ENCODE data around the gene POLR2A.

POLR2A gene

DNA sequence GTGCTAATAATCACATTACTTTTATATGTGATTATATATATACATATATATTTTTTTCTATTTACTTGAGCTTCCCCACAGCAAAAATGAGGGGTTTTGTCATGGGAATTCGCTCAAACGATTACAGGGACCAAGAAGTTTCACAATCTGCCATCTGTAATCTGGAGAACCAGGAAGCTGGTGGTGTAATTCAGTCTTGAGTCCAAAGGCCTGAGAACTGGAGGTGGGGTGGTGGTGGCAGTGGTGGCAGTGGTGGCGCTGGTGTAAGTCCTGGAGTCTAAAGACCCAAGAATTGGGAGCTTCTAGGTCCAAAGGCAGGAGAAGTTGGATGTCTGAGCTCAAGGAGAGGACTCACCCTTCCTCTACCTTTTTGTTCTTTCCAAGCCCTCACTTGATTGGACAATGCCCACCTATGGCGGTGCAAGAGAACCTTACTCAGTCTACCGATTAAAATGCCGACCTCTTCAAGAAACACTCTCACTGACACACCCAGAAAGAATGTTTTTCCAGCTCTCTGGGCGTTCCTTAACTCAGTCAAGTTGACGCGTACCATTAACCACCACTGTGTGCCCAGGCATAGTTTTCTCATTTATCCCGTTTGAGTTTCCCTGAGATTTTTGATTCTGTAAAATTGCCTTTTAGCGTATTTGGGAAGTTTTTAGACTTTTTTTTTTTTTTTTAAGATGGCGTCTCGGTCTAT lies 31.9 kb downstream of the POLR2A start:
- Histone ChIP-seq H3K4me1 (ENCODE audit: control insufficient read depth, insufficient read depth, low read length) (no peaks in the 10 kb centered on the region), H3K9me3 (ENCODE audit: control insufficient read depth, insufficient read depth, low read depth, low read length) (no peaks in the 10 kb centered on the region), H3K36me3 (ENCODE audit: control insufficient read depth in 2 of 2, insufficient read depth in 1 of 2, low read length in 2 of 2) (peaks cover 34 to 43% of the 10 kb centered on the region in 2 experiments; a peak in 2 of 3 replicates), H3K4me3 (ENCODE audit: low read depth, low read length) (no peak overlapping the region), H3K27ac (ENCODE audit: extremely low read depth, low read depth, low read length) (no peak overlapping the region)
- TF ChIP-seq, protein P1, sequence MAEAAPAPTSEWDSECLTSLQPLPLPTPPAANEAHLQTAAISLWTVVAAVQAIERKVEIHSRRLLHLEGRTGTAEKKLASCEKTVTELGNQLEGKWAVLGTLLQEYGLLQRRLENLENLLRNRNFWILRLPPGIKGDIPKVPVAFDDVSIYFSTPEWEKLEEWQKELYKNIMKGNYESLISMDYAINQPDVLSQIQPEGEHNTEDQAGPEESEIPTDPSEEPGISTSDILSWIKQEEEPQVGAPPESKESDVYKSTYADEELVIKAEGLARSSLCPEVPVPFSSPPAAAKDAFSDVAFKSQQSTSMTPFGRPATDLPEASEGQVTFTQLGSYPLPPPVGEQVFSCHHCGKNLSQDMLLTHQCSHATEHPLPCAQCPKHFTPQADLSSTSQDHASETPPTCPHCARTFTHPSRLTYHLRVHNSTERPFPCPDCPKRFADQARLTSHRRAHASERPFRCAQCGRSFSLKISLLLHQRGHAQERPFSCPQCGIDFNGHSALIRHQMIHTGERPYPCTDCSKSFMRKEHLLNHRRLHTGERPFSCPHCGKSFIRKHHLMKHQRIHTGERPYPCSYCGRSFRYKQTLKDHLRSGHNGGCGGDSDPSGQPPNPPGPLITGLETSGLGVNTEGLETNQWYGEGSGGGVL (tag by site-specific recombination; IDR thresholded peaks at IDR 0.05): no peak
- no peak for TF ChIP-seq ZNF561 (tag by site-specific recombination; IDR thresholded peaks at IDR 0.05; ENCODE audit: borderline replicate concordance)
- TF ChIP-seq, protein P2, sequence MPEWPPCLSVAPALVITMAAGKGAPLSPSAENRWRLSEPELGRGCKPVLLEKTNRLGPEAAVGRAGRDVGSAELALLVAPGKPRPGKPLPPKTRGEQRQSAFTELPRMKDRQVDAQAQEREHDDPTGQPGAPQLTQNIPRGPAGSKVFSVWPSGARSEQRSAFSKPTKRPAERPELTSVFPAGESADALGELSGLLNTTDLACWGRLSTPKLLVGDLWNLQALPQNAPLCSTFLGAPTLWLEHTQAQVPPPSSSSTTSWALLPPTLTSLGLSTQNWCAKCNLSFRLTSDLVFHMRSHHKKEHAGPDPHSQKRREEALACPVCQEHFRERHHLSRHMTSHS (tag by site-specific recombination; IDR thresholded peaks at IDR 0.05): no peak
- ChIA-PET CTCF (interaction anchor here (0.6 to 4.9 kb wide), 18 partner anchors 10 to 443 kb away, joined by 3 to 112 read pairs (median 9); partner anchors contain the start of genes SENP3, SOX15, TMEM95 and TNFSF13), POLR2A (interaction anchor here (0.8 to 2.1 kb wide), 4 partner anchors 41 to 79 kb away, joined by 3 to 7 read pairs (median 5); partner anchors contain the start of gene MPDU1)

DNA sequence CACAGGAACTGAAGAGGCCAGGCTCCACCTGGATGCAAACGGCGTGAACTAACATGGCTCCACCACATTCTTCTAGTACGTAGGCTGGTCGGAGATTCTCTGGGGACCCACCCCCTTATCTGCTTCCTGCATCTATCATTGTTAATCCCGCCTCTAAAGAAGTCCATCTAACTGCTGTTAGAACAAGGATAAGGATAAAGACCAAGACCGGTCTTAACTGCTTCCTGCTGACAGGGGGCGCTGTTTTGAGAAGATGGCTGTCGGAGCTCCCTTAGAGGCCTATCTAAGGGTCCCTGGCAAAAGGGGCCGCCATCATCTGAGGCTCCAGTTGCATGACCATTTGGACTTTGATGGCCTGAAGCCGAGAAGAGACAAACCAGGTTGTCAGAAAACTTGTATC lies 38.9 kb downstream of the POLR2A start:
- POLR2A ChIA-PET: no interaction called here
- Histone ChIP-seq H3K4me3 (ENCODE audit: low read depth, low read length) (no peak overlapping the region), H3K27ac (ENCODE audit: extremely low read depth, low read depth, low read length) (no peak overlapping the region), H3K9me3 (ENCODE audit: control insufficient read depth, insufficient read depth, low read depth, low read length) (no peaks in the 10 kb centered on the region), H3K4me1 (ENCODE audit: control insufficient read depth, insufficient read depth, low read length) (no peaks in the 10 kb centered on the region), H3K36me3 (ENCODE audit: control insufficient read depth in 2 of 2, insufficient read depth in 1 of 2, low read length in 2 of 2) (no peaks in the 10 kb centered on the region)
- CTCF ChIA-PET: interaction anchor here (0.6 to 3.4 kb wide), 10 partner anchors 9 to 167 kb away, joined by 3 to 19 read pairs (median 4); partner anchors contain the start of gene SENP3
- TF ChIP-seq ZBTB17 (tag by site-specific recombination; IDR thresholded peaks at IDR 0.05): no peak
- TF ChIP-seq ZNF555 (tag by site-specific recombination; conservative IDR thresholded peaks at IDR 0.05): no peak
- TF ChIP-seq KLF1 (tag by site-specific recombination; IDR thresholded peaks at IDR 0.05): no peak
- TF ChIP-seq OSR2 (tag by site-specific recombination; IDR thresholded peaks at IDR 0.05): no peak

DNA sequence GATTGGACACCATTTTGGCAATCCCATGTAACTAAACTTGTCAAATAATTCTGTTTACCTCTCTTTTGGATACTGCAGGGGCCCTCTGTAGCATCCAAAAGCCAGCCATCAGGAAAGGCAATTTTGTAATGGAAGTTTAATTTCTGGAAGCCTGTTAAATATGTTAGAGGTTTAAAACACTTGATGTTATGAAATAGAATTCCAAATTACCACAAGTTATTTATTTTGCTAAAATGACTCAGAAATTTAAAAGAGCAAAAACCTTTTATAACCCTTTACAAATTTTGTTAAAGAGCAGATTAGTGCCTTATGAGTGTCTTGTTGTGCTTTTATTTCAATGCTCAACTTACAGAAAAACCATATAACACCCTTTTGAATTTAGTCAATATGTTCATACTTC lies 44.7 kb downstream of the POLR2A start:
- ChIA-PET POLR2A (no interaction called here), CTCF (interaction anchor here (2.7 to 4.9 kb wide), 2 partner anchors 13 to 32 kb away, joined by 10 to 34 read pairs; no protein-coding TSS in a partner anchor)
- Histone ChIP-seq H3K4me1 (ENCODE audit: control insufficient read depth, insufficient read depth, low read length) (no peaks in the 10 kb centered on the region), H3K4me3 (ENCODE audit: low read depth, low read length) (no peak overlapping the region), H3K27ac (ENCODE audit: extremely low read depth, low read depth, low read length) (no peak overlapping the region), H3K36me3 (ENCODE audit: control insufficient read depth in 2 of 2, insufficient read depth in 1 of 2, low read length in 2 of 2) (no peaks in the 10 kb centered on the region), H3K9me3 (ENCODE audit: control insufficient read depth, insufficient read depth, low read depth, low read length) (no peaks in the 10 kb centered on the region)
- TF ChIP-seq ZNF140 (tag by site-specific recombination; IDR thresholded peaks at IDR 0.05) (no peak), SETDB1 (IDR thresholded peaks at IDR 0.05; ENCODE audit: insufficient read length, low read length) (peak; percentile 96)
- TF ChIP-seq, protein P3, sequence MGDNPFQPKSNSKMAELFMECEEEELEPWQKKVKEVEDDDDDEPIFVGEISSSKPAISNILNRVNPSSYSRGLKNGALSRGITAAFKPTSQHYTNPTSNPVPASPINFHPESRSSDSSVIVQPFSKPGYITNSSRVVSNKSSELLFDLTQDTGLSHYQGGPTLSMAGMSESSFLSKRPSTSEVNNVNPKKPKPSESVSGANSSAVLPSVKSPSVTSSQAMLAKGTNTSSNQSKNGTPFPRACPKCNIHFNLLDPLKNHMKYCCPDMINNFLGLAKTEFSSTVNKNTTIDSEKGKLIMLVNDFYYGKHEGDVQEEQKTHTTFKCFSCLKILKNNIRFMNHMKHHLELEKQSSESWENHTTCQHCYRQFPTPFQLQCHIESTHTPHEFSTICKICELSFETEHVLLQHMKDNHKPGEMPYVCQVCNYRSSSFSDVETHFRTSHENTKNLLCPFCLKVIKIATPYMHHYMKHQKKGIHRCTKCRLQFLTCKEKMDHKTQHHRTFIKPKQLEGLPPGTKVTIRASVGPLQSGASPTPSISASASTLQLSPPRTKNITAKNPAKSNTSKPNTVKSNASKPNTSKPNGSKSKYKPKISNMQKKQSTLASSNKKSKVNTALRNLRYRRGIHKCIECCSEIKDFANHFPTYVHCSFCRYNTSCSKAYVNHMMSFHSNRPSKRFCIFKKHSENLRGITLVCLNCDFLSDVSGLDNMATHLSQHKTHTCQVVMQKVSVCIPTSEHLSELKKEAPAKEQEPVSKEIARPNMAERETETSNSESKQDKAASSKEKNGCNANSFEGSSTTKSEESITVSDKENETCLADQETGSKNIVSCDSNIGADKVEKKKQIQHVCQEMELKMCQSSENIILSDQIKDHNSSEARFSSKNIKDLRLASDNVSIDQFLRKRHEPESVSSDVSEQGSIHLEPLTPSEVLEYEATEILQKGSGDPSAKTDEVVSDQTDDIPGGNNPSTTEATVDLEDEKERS (tag by site-specific recombination; IDR thresholded peaks at IDR 0.05): peak; percentile 89; the same call in 1 of the 2 replicates

Data from HEK293 (cell line).